ENCODE data around the gene PPP1R9A.

The PPP1R9A gene

DNA sequence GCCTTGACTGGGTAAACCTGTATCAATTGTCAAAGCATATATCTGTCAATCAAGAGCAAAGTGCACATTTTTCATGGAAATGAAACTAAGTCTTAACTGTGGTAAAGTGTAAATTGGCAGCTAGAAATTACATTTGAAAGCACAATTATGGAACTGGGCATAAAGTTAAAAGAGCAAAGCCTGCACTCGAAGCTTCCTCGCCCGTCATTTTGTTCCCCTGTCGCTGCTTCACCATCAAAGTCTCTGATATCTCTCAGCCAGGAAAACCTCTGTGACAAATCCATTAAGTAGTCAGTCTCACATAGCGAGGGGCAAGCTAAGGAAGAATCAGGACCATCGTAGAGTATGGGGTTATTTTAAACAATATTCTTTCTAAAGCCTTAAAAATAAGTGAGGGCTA lies 389.1 kb downstream of the PPP1R9A start:
- no peak for DNase-seq (ENCODE audit: extremely low read depth, low read depth)
- TF ChIP-seq CTCF (IDR thresholded peaks at IDR 0.05; ENCODE audit: low read depth, low read length), result no peak

DNA sequence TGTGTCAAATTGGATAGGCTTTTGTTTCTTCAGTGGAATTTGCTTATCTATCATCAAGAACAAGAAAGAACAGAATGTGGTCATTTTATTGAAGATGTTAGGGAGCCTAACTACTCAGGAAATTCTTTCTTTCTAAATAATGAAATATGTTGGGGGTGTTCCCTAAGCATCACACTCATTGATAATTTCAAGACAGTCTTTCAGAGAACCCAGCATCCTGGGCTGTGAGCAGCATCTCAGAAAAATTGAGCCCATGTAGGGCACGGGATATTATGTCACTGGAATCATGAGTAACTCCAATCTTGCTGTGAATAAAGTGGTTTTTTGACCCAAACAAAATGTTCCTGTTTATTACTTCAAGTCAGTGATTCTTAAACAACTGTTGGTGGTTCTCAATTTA lies 389.6 kb downstream of the PPP1R9A start:
- TF ChIP-seq CTCF (IDR thresholded peaks at IDR 0.05; ENCODE audit: low read depth, low read length), result no peak
- DNase-seq (ENCODE audit: extremely low read depth, low read depth), result no peak

- TF ChIP-seq CTCF (IDR thresholded peaks at IDR 0.05; ENCODE audit: low read depth, low read length), result no peak
- DNase-seq (ENCODE audit: extremely low read depth, low read depth), result no peak
These were observed 390.7 kb downstream of the PPP1R9A start for GRCh38 chr7:95298091-95298490.

DNA sequence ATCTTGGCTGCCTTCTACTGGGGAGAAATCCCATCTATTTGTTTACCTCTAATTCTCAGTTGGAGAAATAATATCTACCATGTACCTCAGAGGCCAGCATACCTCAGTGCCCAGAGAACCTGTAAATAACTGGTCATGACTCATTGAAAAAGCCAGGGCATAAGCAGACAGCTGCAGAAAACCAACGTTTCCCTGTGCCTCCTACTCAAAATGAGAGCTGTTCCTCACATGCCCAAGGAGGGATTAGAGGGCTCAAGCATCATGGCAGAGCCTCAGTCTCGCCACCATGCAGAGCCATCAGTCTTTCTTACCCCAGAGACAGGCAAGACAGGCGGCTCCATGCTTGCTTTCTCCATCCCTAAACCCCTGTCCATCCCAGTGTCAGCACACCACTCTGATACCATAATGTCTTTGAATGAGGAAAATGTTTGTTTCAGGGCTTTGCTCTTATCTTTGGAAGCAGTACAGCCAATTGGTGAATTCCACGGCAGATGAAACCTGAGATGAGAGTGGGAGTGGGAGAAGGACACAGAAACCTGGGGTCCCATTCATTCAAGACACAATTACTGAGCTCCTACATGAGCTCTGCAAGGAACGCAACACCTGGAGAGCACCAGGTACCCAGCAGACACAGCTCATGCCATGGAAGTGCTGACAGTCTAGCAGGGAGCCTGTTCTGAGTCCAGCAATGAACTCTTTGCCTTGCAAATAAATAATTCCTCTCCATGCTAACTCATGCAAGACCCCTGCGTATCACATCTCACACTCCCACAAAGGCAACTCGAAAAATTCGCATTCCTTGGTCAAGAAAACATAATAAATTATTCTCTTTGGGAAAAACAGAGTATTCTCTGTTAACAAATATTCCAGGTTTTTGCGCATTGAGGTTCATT lies 395.9 kb downstream of the PPP1R9A start:
- TF ChIP-seq CTCF (IDR thresholded peaks at IDR 0.05; ENCODE audit: low read depth, low read length), result no peak

DNA sequence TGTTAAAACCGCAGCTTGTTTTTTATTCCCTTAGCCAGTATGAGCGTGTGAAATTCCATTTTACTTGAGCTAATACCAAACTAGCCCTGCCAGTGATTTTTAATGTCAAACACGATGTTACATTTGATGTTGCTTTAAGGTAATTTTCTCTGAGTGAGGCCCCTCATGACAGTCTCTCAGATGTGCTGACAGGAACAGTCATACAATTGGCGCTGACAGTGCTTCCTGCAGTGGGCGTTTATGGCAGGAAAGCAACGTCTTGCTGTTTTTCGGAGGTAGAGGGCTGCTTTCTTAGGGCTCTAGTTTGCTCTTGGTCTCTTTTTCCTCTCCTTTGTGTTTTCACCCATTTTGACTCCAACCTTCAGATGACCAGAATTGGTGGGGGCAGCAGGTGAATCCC lies 397.6 kb downstream of the PPP1R9A start:
- no peak for DNase-seq (ENCODE audit: extremely low read depth, low read depth)
- TF ChIP-seq CTCF (IDR thresholded peaks at IDR 0.05; ENCODE audit: low read depth, low read length), result no peak

More for the DNA sequence above, 395.9 kb downstream of the PPP1R9A start:
- DNase-seq (ENCODE audit: extremely low read depth, low read depth), result no peak

- DNase-seq (ENCODE audit: extremely low read depth, low read depth), result no peak
- no peak for TF ChIP-seq CTCF (IDR thresholded peaks at IDR 0.05; ENCODE audit: low read depth, low read length)
These were observed 402.6 kb downstream of the PPP1R9A start for GRCh38 chr7:95309951-95310350.

- DNase-seq (ENCODE audit: extremely low read depth, low read depth), result no peak
- TF ChIP-seq CTCF (IDR thresholded peaks at IDR 0.05; ENCODE audit: low read depth, low read length), result no peak
These were observed 404.0 kb downstream of the PPP1R9A start for GRCh38 chr7:95311389-95311788.

Measured in AG09319 (cell line).